ENCODE results near the gene VENTX.

- TF ChIP-seq EZH2phosphoT487 (IDR thresholded peaks at IDR 0.05; ENCODE audit: borderline replicate concordance) (no peak), CTCF (conservative IDR thresholded peaks at IDR 0.05; ENCODE audit: low read length) (no peak)
Measured at GRCh38 chr10:133252223-133252552, 14.5 kb downstream of the VENTX start.

All from Loucy (cell line).